GM21528 (cell line): Measurements from ENCODE around the gene PSRC1.
"Not testable (repeated sequence)": the region's sequence is repeated elsewhere in the genome, so short reads cannot be mapped to it uniquely, and the experiment has no call there.

Source experiments
- ATAC-seq: cut with Tn5 transposase; IDR thresholded peaks from one replicate; pipeline ENCODE4 v1.9.1; 2021; ENCODE audit warnings: mild to moderate bottlenecking, moderate library complexity; ENCODE audit not compliant: unreplicated experiment, low FRiP score

The PSRC1 gene

GRCh38 chr1:109282952-109283747, at the start of gene PSRC1:
TSS of gene PSRC1 (minus strand) at chr1:109283145.
- peak; percentile 93 for ATAC-seq

- no peak for ATAC-seq
Observed at GRCh38 chr1:109331113-109331512, 48.2 kb upstream of the PSRC1 start.

GRCh38 chr1:109327285-109327684, 44.3 kb upstream of the PSRC1 start:
- ATAC-seq = no peak

- ATAC-seq = no peak
Observed at GRCh38 chr1:109322974-109323373, 40.0 kb upstream of the PSRC1 start.

GRCh38 chr1:109319114-109319513, 36.2 kb upstream of the PSRC1 start:
- ATAC-seq = no peak

- ATAC-seq = no peak
Observed at GRCh38 chr1:109316506-109316905, 33.6 kb upstream of the PSRC1 start.

GRCh38 chr1:109315288-109315687, 32.3 kb upstream of the PSRC1 start:
- no peak for ATAC-seq

GRCh38 chr1:109314795-109315194, 31.9 kb upstream of the PSRC1 start:
- ATAC-seq = no peak

GRCh38 chr1:109312978-109313775, 30.2 kb upstream of the PSRC1 start:
- ATAC-seq = no peak

GRCh38 chr1:109312246-109312645, 29.3 kb upstream of the PSRC1 start:
- ATAC-seq = no peak

- ATAC-seq = no peak
Observed at GRCh38 chr1:109309347-109309746, 26.4 kb upstream of the PSRC1 start.

- ATAC-seq = no peak
Observed at GRCh38 chr1:109307274-109308021, 24.5 kb upstream of the PSRC1 start.

- ATAC-seq = no peak
Observed at GRCh38 chr1:109306832-109307273, 23.9 kb upstream of the PSRC1 start, which contains the start of gene MYBPHL. TSS of gene MYBPHL (minus strand) at chr1:109307011. CDS start at chr1:109306991, 20 bp downstream.

- not testable (repeated sequence) for ATAC-seq
Observed at GRCh38 chr1:109305991-109306390, 23.0 kb upstream of the PSRC1 start.

- no peak for ATAC-seq
Observed at GRCh38 chr1:109304226-109304920, 21.4 kb upstream of the PSRC1 start.

- no peak for ATAC-seq
Observed at GRCh38 chr1:109301874-109302273, 18.9 kb upstream of the PSRC1 start.

GRCh38 chr1:109300650-109301151, 17.8 kb upstream of the PSRC1 start:
- ATAC-seq = no peak

- ATAC-seq = no peak
Observed at GRCh38 chr1:109299558-109300343, 16.8 kb upstream of the PSRC1 start.
